ENCODE results near the gene PEX5L.

PEX5L gene

DNA sequence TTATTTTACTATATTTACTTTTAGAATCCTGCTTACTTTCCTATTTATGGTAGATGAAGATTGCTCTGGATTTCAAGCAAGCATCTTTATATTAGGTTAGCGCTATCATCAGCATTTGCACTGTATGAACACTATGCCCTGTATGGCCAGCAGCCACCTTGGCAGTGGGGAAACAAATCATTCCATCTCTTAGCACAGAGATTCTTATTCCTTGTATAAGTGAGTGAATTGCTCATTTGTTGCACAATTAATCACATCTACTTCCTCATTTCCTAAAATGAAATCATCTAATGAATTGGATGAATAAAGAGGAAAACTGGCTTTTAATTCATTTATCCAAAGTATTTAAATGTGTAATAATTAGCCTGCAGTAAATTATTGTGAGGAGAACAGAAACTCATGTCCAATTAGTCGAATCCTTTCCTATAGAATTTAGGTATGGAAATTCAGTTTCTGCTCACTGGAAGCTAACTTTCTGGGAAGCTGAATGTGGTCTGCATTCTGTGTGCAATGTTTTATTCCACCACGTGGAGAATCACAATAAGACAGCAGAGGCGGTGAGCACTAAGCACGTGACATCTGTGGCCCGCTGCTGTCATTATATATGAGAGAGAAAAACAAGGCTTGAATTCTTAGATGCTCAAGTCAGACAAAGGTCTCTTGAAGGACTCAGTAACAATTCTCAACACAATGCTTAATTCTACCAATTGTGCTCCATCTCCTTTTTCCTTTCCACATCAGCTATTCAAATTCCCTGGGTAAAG is 93.4 kb downstream of the PEX5L start:
- H3K9me3 ChIP-seq (ENCODE audit: insufficient read depth, low read length) = no peaks in the 10 kb centered on the region
- TF ChIP-seq EZH2phosphoT487 (IDR thresholded peaks at IDR 0.05; ENCODE audit: low read depth) = no peak
- TF ChIP-seq, protein P1, sequence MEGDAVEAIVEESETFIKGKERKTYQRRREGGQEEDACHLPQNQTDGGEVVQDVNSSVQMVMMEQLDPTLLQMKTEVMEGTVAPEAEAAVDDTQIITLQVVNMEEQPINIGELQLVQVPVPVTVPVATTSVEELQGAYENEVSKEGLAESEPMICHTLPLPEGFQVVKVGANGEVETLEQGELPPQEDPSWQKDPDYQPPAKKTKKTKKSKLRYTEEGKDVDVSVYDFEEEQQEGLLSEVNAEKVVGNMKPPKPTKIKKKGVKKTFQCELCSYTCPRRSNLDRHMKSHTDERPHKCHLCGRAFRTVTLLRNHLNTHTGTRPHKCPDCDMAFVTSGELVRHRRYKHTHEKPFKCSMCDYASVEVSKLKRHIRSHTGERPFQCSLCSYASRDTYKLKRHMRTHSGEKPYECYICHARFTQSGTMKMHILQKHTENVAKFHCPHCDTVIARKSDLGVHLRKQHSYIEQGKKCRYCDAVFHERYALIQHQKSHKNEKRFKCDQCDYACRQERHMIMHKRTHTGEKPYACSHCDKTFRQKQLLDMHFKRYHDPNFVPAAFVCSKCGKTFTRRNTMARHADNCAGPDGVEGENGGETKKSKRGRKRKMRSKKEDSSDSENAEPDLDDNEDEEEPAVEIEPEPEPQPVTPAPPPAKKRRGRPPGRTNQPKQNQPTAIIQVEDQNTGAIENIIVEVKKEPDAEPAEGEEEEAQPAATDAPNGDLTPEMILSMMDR (IDR thresholded peaks at IDR 0.05; ENCODE audit: low read depth, low read length) = no peak
- no peaks in the 10 kb centered on the region for H3K4me1 ChIP-seq (ENCODE audit: low read length)
- H3K4me2 ChIP-seq (ENCODE audit: low read length) = no peak overlapping the region
- no peak overlapping the region for H3K9ac ChIP-seq (ENCODE audit: low read length)
- no peak overlapping the region for H3K4me3 ChIP-seq (ENCODE audit: low read length)
- no peaks in the 10 kb centered on the region for H3K79me2 ChIP-seq (ENCODE audit: low read length)
- no peak overlapping the region for H3K27ac ChIP-seq (ENCODE audit: low read length)
- no peaks in the 10 kb centered on the region; the same call in 1 of the 2 replicates for H3K27me3 ChIP-seq (ENCODE audit: low read depth, low read length)
- H3K36me3 ChIP-seq (replicated peaks; ENCODE audit: low read depth, low read length) = no peaks in the 10 kb centered on the region
- no peak overlapping the region for H2AFZ ChIP-seq (ENCODE audit: low read depth, low read length)
- H4K20me1 ChIP-seq (ENCODE audit: insufficient read depth, low read length) = no peaks in the 10 kb centered on the region

DNA sequence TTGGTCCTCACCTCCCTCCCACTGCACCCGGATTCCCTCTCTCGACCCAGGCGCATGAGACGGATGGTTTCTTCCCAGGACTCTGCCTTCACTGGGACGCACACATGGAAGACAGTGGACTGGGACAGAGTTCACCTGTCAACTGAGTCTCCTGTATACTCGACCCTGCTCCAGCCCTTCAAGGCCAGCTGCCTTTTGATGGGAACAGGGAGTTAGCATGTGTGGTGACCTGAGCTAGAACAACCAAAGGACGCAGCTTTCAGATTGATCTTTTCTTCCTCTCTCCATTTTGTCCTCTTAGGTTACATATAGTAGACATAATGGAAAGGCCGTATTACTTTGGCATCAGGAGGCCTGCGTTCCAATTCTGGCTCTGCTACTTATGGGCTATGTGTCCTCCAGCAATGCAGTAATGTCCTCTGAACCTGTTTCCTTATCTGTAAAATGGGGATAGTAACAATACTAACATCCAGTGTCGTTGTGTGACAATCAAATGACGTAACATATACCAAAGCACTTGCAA is 94.1 kb downstream of the PEX5L start:
- H4K20me1 ChIP-seq (ENCODE audit: insufficient read depth, low read length) = no peaks in the 10 kb centered on the region
- no peak overlapping the region for H3K9ac ChIP-seq (ENCODE audit: low read length)
- no peaks in the 10 kb centered on the region for H3K36me3 ChIP-seq (replicated peaks; ENCODE audit: low read depth, low read length)
- no peak for TF ChIP-seq EZH2phosphoT487 (IDR thresholded peaks at IDR 0.05; ENCODE audit: low read depth)
- TF ChIP-seq, protein P1 (IDR thresholded peaks at IDR 0.05; ENCODE audit: low read depth, low read length) = no peak
- H3K79me2 ChIP-seq (ENCODE audit: low read length) = no peaks in the 10 kb centered on the region
- no peak overlapping the region for H2AFZ ChIP-seq (ENCODE audit: low read depth, low read length)
- H3K4me1 ChIP-seq (ENCODE audit: low read length) = no peaks in the 10 kb centered on the region
- no peak overlapping the region for H3K27ac ChIP-seq (ENCODE audit: low read length)
- no peak overlapping the region for H3K4me2 ChIP-seq (ENCODE audit: low read length)
- H3K9me3 ChIP-seq (ENCODE audit: insufficient read depth, low read length) = no peaks in the 10 kb centered on the region
- no peak overlapping the region for H3K4me3 ChIP-seq (ENCODE audit: low read length)
- H3K27me3 ChIP-seq (ENCODE audit: low read depth, low read length) = no peaks in the 10 kb centered on the region; the same call in 1 of the 2 replicates

DNA sequence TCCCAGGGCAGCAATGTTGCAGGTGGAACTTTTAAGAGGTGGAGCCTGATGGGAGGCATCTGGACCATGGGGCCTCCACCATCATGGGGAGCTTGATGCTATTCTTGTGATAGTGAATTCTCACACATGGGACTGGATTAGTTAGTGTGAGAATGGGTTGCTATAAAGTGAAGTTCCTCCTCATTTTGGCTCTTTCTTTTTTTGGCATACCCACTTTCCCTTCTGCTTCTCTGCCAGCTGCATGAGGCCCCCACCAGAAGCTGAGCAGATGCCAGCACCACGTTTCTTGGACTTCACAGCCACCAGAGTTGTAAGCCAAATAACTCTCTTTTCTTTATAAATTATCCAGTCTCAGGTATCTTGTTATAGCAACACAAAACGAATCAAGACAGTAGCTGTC is 101.0 kb downstream of the PEX5L start:
- no peaks in the 10 kb centered on the region for H3K36me3 ChIP-seq (replicated peaks; ENCODE audit: low read depth, low read length)
- no peak overlapping the region for H3K27ac ChIP-seq (ENCODE audit: low read length)
- no peak overlapping the region for H2AFZ ChIP-seq (ENCODE audit: low read depth, low read length)
- H4K20me1 ChIP-seq (ENCODE audit: insufficient read depth, low read length) = no peaks in the 10 kb centered on the region
- no peaks in the 10 kb centered on the region for H3K9me3 ChIP-seq (ENCODE audit: insufficient read depth, low read length)
- no peaks in the 10 kb centered on the region for H3K4me1 ChIP-seq (ENCODE audit: low read length)
- H3K4me3 ChIP-seq (ENCODE audit: low read length) = no peak overlapping the region
- H3K9ac ChIP-seq (ENCODE audit: low read length) = no peak overlapping the region
- H3K4me2 ChIP-seq (ENCODE audit: low read length) = no peak overlapping the region
- H3K79me2 ChIP-seq (ENCODE audit: low read length) = no peaks in the 10 kb centered on the region
- no peaks in the 10 kb centered on the region for H3K27me3 ChIP-seq (ENCODE audit: low read depth, low read length)
- TF ChIP-seq, protein P1 (IDR thresholded peaks at IDR 0.05; ENCODE audit: low read depth, low read length) = no peak
- no peak for TF ChIP-seq EZH2phosphoT487 (IDR thresholded peaks at IDR 0.05; ENCODE audit: low read depth)

DNA sequence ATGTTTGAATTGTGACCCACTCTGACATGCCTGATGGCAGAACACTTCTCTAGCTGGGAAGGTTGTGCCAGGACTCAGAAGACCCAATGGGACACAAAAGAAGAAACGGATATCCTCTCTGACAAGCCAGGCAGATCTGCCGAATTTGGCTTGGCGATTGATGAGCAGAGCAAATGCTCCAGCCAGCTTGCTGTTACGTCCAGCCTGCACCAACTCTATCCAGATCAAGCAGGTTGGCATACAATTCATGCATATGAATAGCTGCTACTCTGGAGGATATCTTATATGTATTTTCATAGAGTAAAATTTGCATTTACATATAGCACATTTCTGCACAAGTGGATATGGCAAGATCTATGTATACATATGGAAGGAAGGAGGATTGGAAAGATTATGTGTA is 102.8 kb downstream of the PEX5L start:
- Histone ChIP-seq H3K36me3 (replicated peaks; ENCODE audit: low read depth, low read length) (no peaks in the 10 kb centered on the region), H3K4me1 (ENCODE audit: low read length) (no peaks in the 10 kb centered on the region), H2AFZ (ENCODE audit: low read depth, low read length) (no peak overlapping the region), H3K9me3 (ENCODE audit: insufficient read depth, low read length) (no peaks in the 10 kb centered on the region), H3K4me3 (ENCODE audit: low read length) (no peak overlapping the region), H3K4me2 (ENCODE audit: low read length) (no peak overlapping the region), H4K20me1 (ENCODE audit: insufficient read depth, low read length) (no peaks in the 10 kb centered on the region), H3K27ac (ENCODE audit: low read length) (no peak overlapping the region), H3K79me2 (ENCODE audit: low read length) (no peaks in the 10 kb centered on the region), H3K9ac (ENCODE audit: low read length) (no peak overlapping the region), H3K27me3 (ENCODE audit: low read depth, low read length) (no peaks in the 10 kb centered on the region)
- TF ChIP-seq EZH2phosphoT487 (IDR thresholded peaks at IDR 0.05; ENCODE audit: low read depth) = no peak
- TF ChIP-seq, protein P1 (IDR thresholded peaks at IDR 0.05; ENCODE audit: low read depth, low read length) = no peak

All from OCI-LY3 (cell line).